CD4-positive, alpha-beta T cell treated with Interleukin-2 at 100 ng/mL for 4 hours (primary cell): ENCODE measurements around the gene MYO6.

ENCODE experiments used
- DNase-seq: peaks from one replicate; pipeline ENCODE4 v3.0.0-alpha.2; 2020; ENCODE audit warnings: low spot score

The MYO6 gene

GRCh38 chr6:75766387-75766786 lies 17.3 kb downstream of the MYO6 start:
- DNase-seq: no peak

- DNase-seq: no peak
Measured at GRCh38 chr6:75770844-75771243, 21.8 kb downstream of the MYO6 start.

GRCh38 chr6:75775219-75775618 lies 26.2 kb downstream of the MYO6 start:
- DNase-seq: no peak

GRCh38 chr6:75776461-75776860 lies 27.4 kb downstream of the MYO6 start:
- no peak for DNase-seq

- no peak for DNase-seq
Measured at GRCh38 chr6:75778757-75779156, 29.7 kb downstream of the MYO6 start.

- DNase-seq: no peak
Measured at GRCh38 chr6:75786152-75786551, 37.1 kb downstream of the MYO6 start.

- no peak for DNase-seq
Measured at GRCh38 chr6:75788894-75789293, 39.9 kb downstream of the MYO6 start.

- no peak for DNase-seq
Measured at GRCh38 chr6:75791881-75792280, 42.8 kb downstream of the MYO6 start.

GRCh38 chr6:75794351-75794846 lies 45.4 kb downstream of the MYO6 start:
- no peak for DNase-seq

- DNase-seq: no peak
Measured at GRCh38 chr6:75794954-75795739, 46.1 kb downstream of the MYO6 start.

GRCh38 chr6:75796723-75797122 lies 47.7 kb downstream of the MYO6 start:
- DNase-seq: no peak

- DNase-seq: no peak
Measured at GRCh38 chr6:75800133-75800532, 51.1 kb downstream of the MYO6 start.

GRCh38 chr6:75800708-75801505 lies 51.9 kb downstream of the MYO6 start:
- DNase-seq: no peak

- DNase-seq: no peak
Measured at GRCh38 chr6:75802366-75802765, 53.3 kb downstream of the MYO6 start.

GRCh38 chr6:75808507-75808906 lies 59.5 kb downstream of the MYO6 start:
- DNase-seq: no peak

- no peak for DNase-seq
Measured at GRCh38 chr6:75812560-75812959, 63.5 kb downstream of the MYO6 start.

GRCh38 chr6:75813476-75814250 lies 64.6 kb downstream of the MYO6 start:
- no peak for DNase-seq

GRCh38 chr6:75815756-75816155 lies 66.7 kb downstream of the MYO6 start:
- DNase-seq: no peak

- DNase-seq: no peak
Measured at GRCh38 chr6:75818098-75818855, 69.2 kb downstream of the MYO6 start.

- no peak for DNase-seq
Measured at GRCh38 chr6:75819776-75820487, 70.9 kb downstream of the MYO6 start.

GRCh38 chr6:75824160-75824559 lies 75.1 kb downstream of the MYO6 start:
- peak; percentile 19 for DNase-seq
